HepG2 (cell line): Measurements from ENCODE around the gene SLTM. TPM values are rescaled to one million over a fixed set of nuclear protein-coding genes. Genes with fewer than 3 reads are reported as not detected.
A peak's percentile ranks its signal among the peaks of the same experiment; 100 is the strongest.

Experiments
- ARID5B ChIP-seq: IDR thresholded peaks from 2 replicates; pipeline ENCODE4 v1.4.0; 2020; ENCODE audit warnings: mild to moderate bottlenecking, missing genetic modification reagents
- CBFB ChIP-seq: sonication (generic); formaldehyde crosslinking; IDR thresholded peaks from 2 replicates; pipeline ENCODE4 v1.4.0; 2020; ENCODE audit warnings: missing genetic modification reagents
- CREBL2 ChIP-seq: sonication (generic); formaldehyde crosslinking; IDR thresholded peaks from 2 replicates; pipeline ENCODE4 v1.8.1; 2023; ENCODE audit warnings: missing genetic modification reagents, mild to moderate bottlenecking, borderline replicate concordance
- ETV6 ChIP-seq: sonication (generic); formaldehyde crosslinking; conservative IDR thresholded peaks from 2 replicates; pipeline ENCODE4 v1.4.0; 2020; ENCODE audit warnings: missing genetic modification reagents
- FOXC1 ChIP-seq: sonication (generic); formaldehyde crosslinking; IDR thresholded peaks from 2 replicates; pipeline ENCODE4 v1.8.0; 2022; ENCODE audit warnings: mild to moderate bottlenecking, missing genetic modification reagents, borderline replicate concordance
- HNRNPL ChIP-seq: fragments of 200-400 bp; formaldehyde crosslinking; IDR thresholded peaks from 2 replicates; pipeline ENCODE4 v1.6.1; 2017; ENCODE audit warnings: mild to moderate bottlenecking, low read depth, low read length
- RCOR2 ChIP-seq: IDR thresholded peaks from 2 replicates; pipeline ENCODE4 v1.6.1; 2016; ENCODE audit warnings: missing biosample characterization, missing genetic modification reagents
- SMC3 ChIP-seq: IDR thresholded peaks from 2 replicates; pipeline ENCODE4 v1.6.1; 2011; ENCODE audit warnings: low read length, improper control_type of control experiment
- ZBTB49 ChIP-seq: sonication (generic); formaldehyde crosslinking; IDR thresholded peaks from 2 replicates; pipeline ENCODE4 v1.4.0; 2020; ENCODE audit warnings: missing genetic modification reagents, borderline replicate concordance
- ZKSCAN1 ChIP-seq: fragments of 150-350 bp; IDR thresholded peaks from 2 replicates; pipeline ENCODE4 v1.6.1; 2014; ENCODE audit warnings: low read length
- ZNF251 ChIP-seq: sonication (generic); formaldehyde crosslinking; IDR thresholded peaks from 2 replicates; pipeline ENCODE4 v1.9.0; 2021; ENCODE audit warnings: mild to moderate bottlenecking, missing genetic modification reagents
- ZNF354B ChIP-seq: sonication (generic); formaldehyde crosslinking; IDR thresholded peaks from 2 replicates; pipeline ENCODE4 v1.8.0; 2022; ENCODE audit warnings: mild to moderate bottlenecking, missing genetic modification reagents
- ZNF564 ChIP-seq: sonication (generic); formaldehyde crosslinking; IDR thresholded peaks from 2 replicates; pipeline ENCODE4 v1.8.1; 2023; ENCODE audit warnings: mild to moderate bottlenecking, missing genetic modification reagents
- ZNF609 ChIP-seq: sonication (generic); formaldehyde crosslinking; IDR thresholded peaks from 2 replicates; pipeline ENCODE4 v1.4.0; 2020; ENCODE audit warnings: mild to moderate bottlenecking, missing genetic modification reagents, borderline replicate concordance
- ZNF7 ChIP-seq: IDR thresholded peaks from 2 replicates; pipeline ENCODE4 v1.6.1; 2016; ENCODE audit warnings: missing biosample characterization, missing genetic modification reagents
- ZNF709 ChIP-seq: sonication (generic); formaldehyde crosslinking; IDR thresholded peaks from 2 replicates; pipeline ENCODE4 v1.5.0; 2020; ENCODE audit warnings: mild to moderate bottlenecking, missing genetic modification reagents
- ZNF792 ChIP-seq: IDR thresholded peaks from 2 replicates; pipeline ENCODE4 v1.6.1; 2016
- ZSCAN30 ChIP-seq: sonication (generic); formaldehyde crosslinking; IDR thresholded peaks from 2 replicates; pipeline ENCODE4 v1.5.0; 2020; ENCODE audit warnings: mild to moderate bottlenecking, missing genetic modification reagents
- polyA plus RNA-seq, 8 experiments: library from polyadenylated mRNA; depleted of rRNA in 3 of 8; stranded (reverse) in 7 of 8; unstranded in 1 of 8; fragments of >200 nt; fragmentation: Illumina TruSeq in 4 of 8; extraction: Trizol in 4 of 8; gene quantifications; 2 replicates each; pipeline versions ENCODE4 v1.2.1 to v1.2.3, GENCODE V29; 2011 to 2016; ENCODE audit warnings: low read depth in 4 of 8, missing spikeins in 1 of 8, mixed read lengths in 1 of 8; ENCODE audit not compliant: insufficient read depth in 1 of 8
- total RNA-seq, 5 experiments: library from RNA; depleted of rRNA; stranded (reverse); fragments of >200 nt; fragmentation: Illumina TruSeq; extraction: Trizol; gene quantifications; 2 replicates each; pipeline ENCODE4 v1.2.3, GENCODE V29; 2016; ENCODE audit warnings: low read depth in 1 of 5

Gene SLTM
- total and polyA plus RNA-seq, 2 of the 13 experiments (the other 11 are each of a cell fraction or from before 2014, with no cell fraction given) = 22.0 to 64.2 TPM

GRCh38 chr15:58933281-58934113, at the start of gene SLTM (continued):
- TF ChIP-seq ETV6 (CRISPR knock-in tag) (peak; percentile 53; the same call in 1 of the 2 replicates), ZNF7 (peak; percentile 28; the same call in 1 of the 2 replicates), ZNF609 (CRISPR knock-in tag) (no peak), ZNF251 (CRISPR knock-in tag) (no peak), SMC3 (no peak), RCOR2 (CRISPR knock-in tag) (no peak), HNRNPL (0 out of 2 replicates have a peak, but pooled peaks have one; percentile 16), ZNF709 (peak; percentile 91), ZNF564 (peak; percentile 87), CBFB (CRISPR knock-in tag) (0 out of 2 replicates have a peak, but pooled peaks have one; percentile 61), ARID5B (CRISPR knock-in tag) (peak; percentile 44), ZNF354B (no peak), ZSCAN30 (CRISPR knock-in tag) (no peak; the same call in 1 of the 2 replicates), ZBTB49 (CRISPR knock-in tag) (peak; percentile 79; the same call in 1 of the 2 replicates), ZKSCAN1 (no peak), CREBL2 (CRISPR knock-in tag) (peak; percentile 22; the same call in 1 of the 2 replicates), ZNF792 (CRISPR knock-in tag) (0 out of 2 replicates have a peak, but pooled peaks have one; percentile 20), FOXC1 (CRISPR knock-in tag) (no peak)
